Testis (tissue), 3 donors: ENCODE measurements around the gene CREBBP. TPM values are rescaled to one million over a fixed set of nuclear protein-coding genes. Genes with fewer than 3 reads are reported as not detected.

Source experiments
- DNase-seq: peaks from one replicate; pipeline ENCODE4 v3.0.0-alpha.2; 2019
- H3K27ac ChIP-seq, 2 donors: fragments of 200-600 bp; sonication (generic); one replicate each; pipeline ENCODE4 v1.5.1; 2019
- H3K27me3 ChIP-seq: fragments of 200-600 bp; sonication (generic); one replicate; pipeline ENCODE4 v1.5.1; 2019
- H3K36me3 ChIP-seq: fragments of 200-600 bp; sonication (generic); one replicate; pipeline ENCODE4 v1.5.1; 2017; ENCODE audit warnings: low read depth; ENCODE audit errors: missing control alignments
- H3K4me1 ChIP-seq: fragments of 200-600 bp; sonication (generic); one replicate; pipeline ENCODE4 v1.5.1; 2019
- H3K4me3 ChIP-seq, 2 donors: fragments of 200-600 bp; sonication (generic); one replicate each; pipeline ENCODE4 v1.5.1; 2017 to 2019
- H3K9me3 ChIP-seq: fragments of 200-600 bp; sonication (generic); one replicate; pipeline ENCODE4 v1.5.1; 2017
- CTCF ChIP-seq, 3 experiments: fragments of 450-650 bp in 2 of 3; fragments of 200-600 bp in 1 of 3; sonication (generic) in 1 of 3; IDR thresholded peaks; one replicate each; pipeline ENCODE4 v1.5.1; 2016 to 2019; ENCODE audit warnings: antibody characterized with exemption in 3 of 3, mild to moderate bottlenecking in 2 of 3, moderate library complexity in 1 of 3
- POLR2A ChIP-seq: fragments of 450-650 bp; IDR thresholded peaks from one replicate; pipeline ENCODE4 v1.6.1; 2017; ENCODE audit warnings: antibody characterized with exemption, mild to moderate bottlenecking, moderate library complexity
- WGBS, 2 donors: methylation state at CpG; one replicate each; pipeline ENCODE4 v1.1.5; 2018; 5-methylcytosine and 5-hydroxymethylcytosine counted together
- intact Hi-C: fragments of 100-400 bp; cut with DNase I; formaldehyde crosslinking; loops from one replicate; pipeline ENCODE4 v1.15.1; 2023; ENCODE audit warnings: low total_unique reads
- polyA plus RNA-seq: library from polyadenylated mRNA; stranded (reverse); fragments of 350-450 nt; fragmentation: Illumina TruSeq; extraction: RNeasy Lipid Tissue Mini Kit (QIAGEN cat#74804); gene quantifications from one replicate; pipeline ENCODE4 v1.2.3, GENCODE V29; 2014; ENCODE audit warnings: low read depth, low replicate concordance; ENCODE audit not compliant: insufficient read depth
- total RNA-seq, 2 donors: library from RNA; depleted of rRNA; stranded (reverse); fragments of >200 nt; gene quantifications; one replicate each; pipeline ENCODE4 v1.2.3, GENCODE V29; 2016

CREBBP gene
- total and polyA plus RNA-seq, 3 donors from 2014 or later, result 86.0 to 185 (median 141) TPM

- H3K36me3 ChIP-seq, result no peaks in the 10 kb centered on the region
- intact Hi-C loops, result no loop called here
- no peak overlapping the region for H3K4me3 ChIP-seq
- 78 to 86% methylated on average over 3 of the region's 3 CpGs for WGBS, 2 donors
- DNase-seq, result no peak
- no peak overlapping the region for H3K27ac ChIP-seq
- H3K27me3 ChIP-seq, result no peaks in the 10 kb centered on the region
- peaks cover 23% of the 10 kb centered on the region for H3K4me1 ChIP-seq
- TF ChIP-seq POLR2A (no peak), CTCF (IDR thresholded peaks at IDR 0.05) (no peak)
- no peaks in the 10 kb centered on the region for H3K9me3 ChIP-seq
These were observed 64.2 kb downstream of the CREBBP start for GRCh38 chr16:3816326-3816725.

- Histone ChIP-seq H3K36me3 (no peaks in the 10 kb centered on the region), H3K27me3 (no peaks in the 10 kb centered on the region), H3K4me1 (peaks cover 7% of the 10 kb centered on the region), H3K4me3 (no peak overlapping the region), H3K9me3 (no peaks in the 10 kb centered on the region), H3K27ac (no peak overlapping the region)
- 85 to 97% methylated on average over 1 of the region's 1 CpG for WGBS, 2 donors
- TF ChIP-seq POLR2A (no peak), CTCF (IDR thresholded peaks at IDR 0.05) (no peak)
- no peak for DNase-seq
- intact Hi-C loops, result no loop called here
These were observed 65.8 kb downstream of the CREBBP start for GRCh38 chr16:3814755-3815154.

- no peak overlapping the region for H3K27ac ChIP-seq
- TF ChIP-seq POLR2A (no peak), CTCF (IDR thresholded peaks at IDR 0.05) (no peak)
- WGBS, 2 donors, result 79 to 85% methylated on average over 8 of the region's 8 CpGs
- peaks cover 11% of the 10 kb centered on the region for H3K4me1 ChIP-seq
- H3K4me3 ChIP-seq, result no peak overlapping the region
- H3K36me3 ChIP-seq, result no peaks in the 10 kb centered on the region
- H3K27me3 ChIP-seq, result no peaks in the 10 kb centered on the region
- intact Hi-C loops, result no loop called here
- H3K9me3 ChIP-seq, result no peaks in the 10 kb centered on the region
- no peak for DNase-seq
These were observed 67.9 kb downstream of the CREBBP start for GRCh38 chr16:3812469-3813172.

GRCh38 chr16:3810818-3811217 is 69.7 kb downstream of the CREBBP start:
- no peak overlapping the region for H3K27ac ChIP-seq
- H3K4me1 ChIP-seq, result peaks cover 11% of the 10 kb centered on the region
- no peaks in the 10 kb centered on the region for H3K27me3 ChIP-seq

More at GRCh38 chr16:3810818-3811217, 69.7 kb downstream of the CREBBP start:
- WGBS, 2 donors, result 88 to 96% methylated on average over 3 of the region's 3 CpGs
- no peak for TF ChIP-seq CTCF (IDR thresholded peaks at IDR 0.05)
- DNase-seq, result no peak
- H3K4me3 ChIP-seq, result no peak overlapping the region
- no peaks in the 10 kb centered on the region for H3K9me3 ChIP-seq
- intact Hi-C loops, result no loop called here
- H3K36me3 ChIP-seq, result no peaks in the 10 kb centered on the region
